HG03025 (cell line): ENCODE results near the gene ERMP1.
A peak's percentile ranks its signal among the peaks of the same experiment; 100 is the strongest.

Source experiments
- ATAC-seq: cut with Tn5 transposase; IDR thresholded peaks from one replicate; pipeline ENCODE4 v1.9.1; 2021; ENCODE audit warnings: mild to moderate bottlenecking, moderate library complexity; ENCODE audit not compliant: unreplicated experiment, low FRiP score

The ERMP1 gene

DNA sequence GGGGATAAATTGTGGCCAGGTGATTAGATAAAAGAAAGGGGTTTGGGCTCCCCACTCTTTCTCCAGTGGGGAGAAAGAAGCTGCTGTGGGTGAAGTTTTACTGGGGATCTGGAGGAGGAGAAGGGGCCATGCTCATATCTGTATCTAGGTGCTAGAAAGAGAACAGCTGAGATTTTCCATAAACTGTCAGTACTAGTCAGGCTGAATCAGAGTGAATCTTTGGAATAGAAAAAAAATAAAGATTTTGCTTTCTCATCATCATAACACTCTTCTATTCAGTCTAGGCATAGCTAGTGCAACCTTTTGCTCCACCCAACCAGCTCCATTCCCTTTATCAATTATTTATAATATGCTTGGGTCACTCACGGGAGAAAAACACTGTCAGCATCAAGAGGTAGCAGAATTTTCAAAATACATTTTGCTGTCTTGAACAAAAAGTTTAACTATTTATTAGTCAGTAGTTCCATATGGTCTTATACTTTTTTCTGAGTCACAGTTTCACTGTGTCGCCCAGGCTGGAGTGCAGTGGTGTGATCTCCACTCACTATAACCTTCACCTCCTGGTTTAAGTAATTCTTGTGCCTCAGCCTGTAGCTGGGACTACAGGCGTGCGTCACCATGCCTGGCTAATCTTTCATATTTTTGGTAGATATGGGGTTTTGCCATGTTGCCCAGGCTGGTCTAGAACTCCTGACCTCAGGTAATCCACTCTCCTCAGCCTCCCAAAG lies 21.3 kb upstream of the ERMP1 start:
- ATAC-seq: no peak

DNA sequence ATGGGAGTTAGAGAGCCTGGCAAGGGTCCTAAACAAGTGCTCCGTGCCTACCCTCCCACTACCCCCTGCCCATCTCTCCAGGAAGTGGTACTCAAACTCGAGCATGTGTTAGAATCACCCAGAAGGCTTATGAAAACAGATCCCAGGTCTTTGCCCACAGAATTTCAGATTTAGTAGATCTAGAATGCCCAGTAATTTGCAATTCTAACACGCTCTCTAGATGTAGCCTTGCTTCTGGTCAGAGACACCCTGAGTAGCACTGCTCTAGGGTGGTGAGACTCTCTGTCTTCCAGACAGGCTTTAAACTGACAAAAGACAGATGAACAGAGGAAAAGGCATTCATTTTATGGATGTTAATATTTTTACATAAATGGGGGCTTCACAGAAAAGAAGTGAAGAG lies 20.7 kb upstream of the ERMP1 start:
- no peak for ATAC-seq

DNA sequence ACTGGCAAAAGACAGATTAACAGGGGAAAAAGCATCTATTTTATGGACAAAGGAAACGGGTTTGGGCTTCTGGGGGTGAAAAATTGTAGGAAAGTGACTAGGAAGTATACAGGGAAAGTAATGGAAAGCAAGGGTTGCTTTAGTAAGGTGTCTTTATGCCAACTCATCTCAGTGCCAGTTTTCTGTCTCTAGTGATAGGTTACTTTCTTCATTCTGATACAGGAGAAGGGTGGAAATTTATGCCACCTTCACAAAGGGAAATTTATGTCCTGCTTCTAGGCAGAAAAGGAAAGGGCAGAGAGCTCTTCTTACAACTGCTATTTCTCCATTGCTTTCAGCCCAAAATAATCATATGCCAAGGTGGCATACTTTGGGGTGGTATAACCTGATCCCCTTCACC lies 20.1 kb upstream of the ERMP1 start:
- ATAC-seq: no peak

DNA sequence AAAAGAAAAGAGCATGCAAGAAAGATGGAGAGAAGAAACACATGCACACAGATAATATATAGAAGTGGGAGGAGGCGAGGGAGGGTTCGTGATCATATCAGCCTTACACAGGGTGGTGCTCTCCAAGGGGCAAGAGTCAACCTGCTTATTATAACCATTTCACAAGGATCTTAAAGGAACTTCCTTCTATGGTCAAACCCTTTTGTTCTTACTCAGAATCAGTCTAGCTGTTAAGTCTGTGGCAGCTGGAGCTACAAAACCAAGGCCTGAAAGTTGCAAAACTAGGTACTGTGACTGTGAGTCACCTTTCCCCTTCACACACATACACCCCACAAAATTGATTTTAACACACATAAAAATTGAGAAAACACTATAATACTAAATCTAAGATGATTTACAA lies 18.5 kb upstream of the ERMP1 start:
- ATAC-seq: peak; percentile 75

DNA sequence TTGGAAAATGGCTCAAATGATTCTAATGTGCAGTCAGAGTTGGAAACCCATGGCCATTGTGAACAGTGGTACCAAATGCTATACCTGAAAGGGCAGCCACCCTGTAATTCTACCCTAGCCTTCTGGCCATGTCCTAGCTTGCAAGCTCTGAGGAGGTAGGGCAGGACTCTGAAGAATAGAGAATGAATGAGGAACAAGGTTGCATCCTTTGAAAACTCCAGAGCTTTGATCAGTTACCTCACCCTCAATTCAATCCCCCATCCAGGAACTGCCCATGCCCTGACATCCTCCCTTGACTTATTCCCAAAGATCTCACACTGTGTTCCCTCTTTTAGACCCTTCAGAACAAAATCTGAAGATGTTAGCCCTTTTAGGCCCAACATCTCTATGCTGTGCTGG lies 17.8 kb upstream of the ERMP1 start:
- no peak for ATAC-seq

DNA sequence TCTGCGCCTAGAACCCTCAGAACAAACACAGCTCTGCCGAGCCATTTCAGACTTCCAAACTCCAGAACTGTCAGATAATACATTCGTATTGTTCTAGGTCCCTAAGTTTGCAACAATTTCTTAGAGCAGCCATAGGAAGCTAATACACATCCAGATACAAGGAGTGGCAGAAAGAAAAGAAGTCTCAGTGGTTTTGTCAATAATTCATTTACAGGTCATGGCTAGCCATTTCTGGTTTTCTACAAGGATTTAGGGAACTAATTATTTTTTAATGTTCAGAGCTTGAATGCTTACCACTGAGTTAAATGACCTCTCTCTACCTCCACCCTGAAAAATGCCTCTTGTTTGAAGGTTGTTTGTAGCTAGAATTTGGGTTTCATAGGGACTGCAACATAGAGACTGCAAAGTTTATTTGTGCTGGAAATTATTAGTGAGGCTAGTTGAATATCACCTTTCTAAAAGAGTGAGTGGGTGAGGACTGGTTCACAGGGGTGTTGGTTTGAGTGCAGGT lies 15.5 kb upstream of the ERMP1 start:
- ATAC-seq: no peak

DNA sequence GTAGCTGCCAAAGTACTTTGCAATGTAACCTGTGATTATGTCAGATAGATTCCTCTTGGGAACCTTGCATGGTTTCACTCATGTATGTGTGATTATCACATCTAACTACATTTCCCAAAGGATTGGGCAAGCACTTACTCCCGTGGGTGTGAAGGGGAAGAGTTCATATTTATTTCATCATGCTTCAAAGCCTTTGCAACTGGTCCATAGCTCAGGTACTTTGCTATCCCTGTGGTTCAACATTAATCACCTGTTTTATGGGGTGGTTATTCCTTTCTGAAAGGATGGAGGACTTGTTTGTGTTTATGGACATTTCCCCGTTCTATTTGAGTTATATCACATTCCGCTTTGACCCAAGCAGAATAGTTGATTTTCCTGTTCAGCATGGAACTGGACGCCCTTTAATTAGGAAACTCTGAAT lies 13.6 kb upstream of the ERMP1 start:
- ATAC-seq: no peak

DNA sequence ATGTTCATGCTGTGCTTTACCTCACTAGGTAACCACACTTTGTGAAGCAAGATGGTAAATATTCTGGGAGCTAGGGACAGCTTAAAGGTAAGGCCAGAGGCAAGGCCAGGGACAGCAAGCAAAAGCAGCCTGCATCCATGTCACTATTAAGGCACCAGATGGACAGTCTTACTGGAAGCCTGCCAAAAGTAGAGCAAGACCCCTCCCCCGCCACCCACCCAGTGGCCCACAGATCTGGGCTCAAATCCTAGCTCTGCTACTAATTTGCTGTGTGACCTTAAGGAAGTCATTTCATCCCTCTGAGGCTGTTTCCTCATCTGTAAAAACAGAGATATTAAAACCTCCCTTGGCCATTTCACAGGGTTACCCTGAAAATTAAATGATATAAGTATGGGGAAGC lies 13.2 kb upstream of the ERMP1 start:
- ATAC-seq: no peak

DNA sequence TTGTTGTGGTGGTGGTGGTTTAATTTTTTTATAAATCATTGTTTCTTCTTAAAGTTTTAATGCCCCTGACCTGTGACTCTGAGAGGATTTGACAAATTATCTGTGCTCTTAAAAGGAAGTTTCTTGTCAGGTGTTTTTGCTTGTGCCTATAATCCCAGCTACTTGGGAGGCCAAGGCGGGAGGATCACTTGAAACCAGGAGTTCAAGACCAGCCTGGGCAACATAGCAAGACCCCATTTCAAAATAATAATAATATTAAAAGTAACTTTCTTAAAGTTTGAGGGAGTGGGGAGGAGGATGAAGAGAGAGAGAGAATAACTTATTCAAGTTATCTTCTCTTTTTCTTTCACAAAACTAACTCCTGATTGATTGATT lies 12.2 kb upstream of the ERMP1 start:
- ATAC-seq: no peak

DNA sequence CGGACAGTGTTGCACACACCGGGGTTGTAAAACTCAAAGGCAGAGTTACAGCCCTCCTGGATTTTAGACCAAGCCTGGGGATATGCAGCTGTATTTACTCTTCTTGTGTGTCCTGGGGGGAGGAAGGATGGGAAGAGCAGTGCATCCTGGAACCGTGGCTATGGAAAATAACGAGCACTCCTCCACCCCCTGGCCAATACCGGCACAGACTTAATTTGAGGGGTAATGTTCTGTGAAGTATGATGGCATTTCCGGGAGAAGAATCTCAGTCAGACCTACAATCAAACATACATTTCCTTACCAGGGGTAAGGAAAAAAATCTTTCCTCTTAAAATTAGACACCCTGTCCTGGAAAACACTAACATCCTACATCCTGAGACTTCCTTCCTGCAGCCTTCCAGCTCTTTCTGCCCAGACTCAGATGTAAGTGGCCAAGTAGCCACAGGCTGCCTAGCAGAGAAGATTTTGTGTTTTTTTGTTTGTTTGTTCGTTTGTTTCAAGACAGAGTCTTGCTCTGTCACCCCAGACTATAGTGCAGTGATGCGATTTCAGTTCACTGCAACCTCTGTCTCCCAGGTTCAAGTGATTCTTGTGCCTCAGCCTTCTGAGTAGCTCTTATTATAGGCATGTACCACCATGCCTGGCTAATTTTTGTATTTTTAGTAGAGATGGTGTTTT lies 11.0 kb upstream of the ERMP1 start:
- ATAC-seq: no peak

DNA sequence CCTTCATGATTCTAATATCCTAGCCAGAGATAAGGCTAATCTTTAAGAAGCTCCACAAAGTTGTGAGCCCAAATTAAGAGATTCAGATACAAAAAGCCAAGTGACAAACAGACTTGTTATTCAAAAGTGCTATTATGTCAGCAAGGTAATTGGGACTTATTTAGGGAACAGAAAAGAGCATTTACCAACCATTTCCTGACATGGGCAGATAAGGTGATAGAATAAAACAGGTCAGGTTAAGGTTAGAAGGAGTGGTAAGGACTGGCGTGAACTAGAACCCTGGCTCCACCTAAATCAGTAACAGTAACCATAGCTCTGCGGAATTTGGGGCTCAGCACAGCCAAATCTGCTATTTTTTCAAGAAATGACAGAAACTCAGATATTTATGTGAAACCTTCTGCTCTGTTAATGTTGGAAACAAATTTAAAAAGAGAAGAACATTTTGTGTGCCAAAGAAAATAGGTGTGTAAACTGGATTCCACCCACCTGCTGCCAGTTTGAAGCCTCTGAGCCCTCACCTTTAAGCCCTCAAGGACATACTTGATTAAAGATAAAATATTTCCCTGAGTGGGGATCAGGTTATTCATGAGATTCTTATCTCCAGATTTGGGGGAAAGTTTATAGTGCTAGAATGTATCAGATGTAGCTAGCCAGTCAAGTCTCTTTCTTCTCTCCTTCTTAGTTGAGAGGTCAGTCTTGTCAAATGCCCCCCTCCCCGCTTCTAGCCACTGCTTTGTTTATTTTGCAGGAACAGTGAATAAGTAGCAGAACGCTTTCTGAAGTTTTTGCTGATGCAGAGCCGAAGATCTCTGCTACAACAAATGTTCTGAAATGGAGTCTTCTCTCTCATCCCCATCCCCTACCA lies 10.2 kb upstream of the ERMP1 start:
- no peak for ATAC-seq

DNA sequence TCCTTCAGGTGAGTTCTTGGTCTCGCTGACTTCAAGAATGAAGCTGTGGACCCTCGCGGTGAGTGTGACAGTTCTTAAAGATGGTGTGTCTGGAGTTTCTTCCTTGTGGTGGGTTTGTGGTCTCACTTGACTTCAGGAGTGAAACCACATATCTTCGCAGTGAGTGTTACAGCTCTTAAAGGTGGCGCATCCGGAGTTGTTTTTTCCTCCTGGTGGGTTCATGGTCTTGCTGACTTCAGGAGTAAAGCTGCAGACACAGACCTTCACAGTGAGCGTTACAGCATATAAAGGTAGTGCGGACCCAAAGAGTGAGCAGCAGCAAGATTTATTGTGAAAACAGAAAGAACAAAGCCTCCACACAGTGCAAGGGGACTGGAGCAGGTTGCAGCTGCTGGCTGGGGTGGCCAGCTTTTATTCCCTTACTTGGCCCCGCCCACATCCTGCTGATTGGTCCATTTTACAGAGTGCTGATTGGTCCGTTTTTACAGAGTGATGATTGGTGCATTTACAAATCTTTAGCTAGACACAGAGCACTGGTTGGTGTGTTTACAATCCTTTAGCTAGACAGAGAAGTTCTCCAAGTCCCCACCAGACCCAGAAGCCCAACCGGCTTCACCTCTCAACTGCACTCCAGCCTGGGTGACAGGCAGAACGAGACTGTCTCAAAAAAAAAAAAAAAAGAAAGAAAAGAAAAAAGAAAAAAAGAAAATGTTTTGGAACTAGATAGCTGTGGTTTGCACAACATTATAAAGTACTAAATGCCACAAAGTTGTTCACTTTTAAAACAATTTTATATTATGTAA lies 9.1 kb upstream of the ERMP1 start:
- no peak for ATAC-seq

DNA sequence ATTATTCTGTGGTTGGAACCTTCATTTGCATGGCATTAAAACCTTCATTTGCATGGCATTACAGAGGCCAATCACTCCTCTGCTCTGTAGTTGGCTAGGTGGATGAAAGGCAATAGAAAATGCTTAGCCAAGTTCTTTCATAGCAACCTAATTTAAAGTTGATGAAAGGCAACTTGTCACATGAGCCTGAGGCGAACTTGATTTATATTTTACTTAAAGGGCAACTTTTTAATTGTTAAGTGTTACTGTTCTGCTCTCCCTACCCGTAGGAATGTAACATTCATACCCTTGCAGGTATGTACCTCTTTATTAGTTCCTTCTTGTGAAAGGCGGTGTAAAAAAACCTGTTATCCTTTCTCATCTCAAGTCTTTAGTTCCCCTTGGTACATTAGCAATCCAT lies 7.9 kb upstream of the ERMP1 start:
- ATAC-seq: no peak

DNA sequence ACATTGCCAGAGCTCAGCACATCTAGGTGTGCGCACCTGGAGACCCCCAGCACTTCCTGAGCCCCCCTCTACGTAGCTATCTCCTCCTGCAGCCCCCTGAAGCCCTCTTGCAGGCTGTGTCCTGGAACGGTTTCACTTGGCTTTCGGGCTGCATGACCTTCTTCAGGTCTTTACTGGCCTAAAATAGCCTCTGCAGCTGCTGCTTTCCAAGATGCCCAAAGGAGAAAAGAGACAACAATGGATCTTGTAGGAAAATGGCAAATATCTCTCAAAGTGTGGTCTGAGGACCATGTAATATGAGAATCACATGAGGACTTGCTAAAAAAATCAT lies 6.6 kb upstream of the ERMP1 start:
- ATAC-seq: no peak

DNA sequence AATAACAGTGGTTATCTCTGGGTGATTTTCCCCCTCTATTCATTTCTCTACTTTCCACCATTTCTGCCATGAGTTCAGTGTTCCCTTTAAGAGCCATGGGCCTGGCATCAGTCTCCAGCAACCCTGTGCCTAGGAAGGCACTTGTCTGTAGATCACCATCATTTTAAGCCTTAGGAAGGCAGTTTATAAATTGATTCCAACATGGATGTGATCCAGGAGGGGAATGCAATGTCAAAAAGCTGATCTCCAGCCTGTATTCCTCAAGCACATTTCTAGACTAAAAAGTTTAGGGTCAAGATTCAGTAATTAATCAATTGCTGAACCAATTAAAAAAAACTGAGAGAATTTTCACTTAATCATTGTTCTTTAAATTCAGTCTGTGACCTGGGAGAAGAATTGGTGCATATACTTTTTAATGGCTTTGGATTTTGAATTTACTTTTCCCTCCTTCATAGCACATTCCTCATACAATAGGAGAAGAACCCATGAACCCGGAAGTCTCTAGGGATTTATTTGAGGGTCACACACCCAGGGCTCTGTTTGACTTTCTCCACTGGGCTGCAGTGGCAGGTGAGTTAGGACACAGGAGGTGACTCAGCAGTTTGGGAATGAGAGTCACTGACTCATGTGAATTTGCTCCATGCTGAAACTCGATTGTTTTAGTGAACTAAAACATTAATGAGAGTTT lies 6.1 kb upstream of the ERMP1 start:
- no peak for ATAC-seq

DNA sequence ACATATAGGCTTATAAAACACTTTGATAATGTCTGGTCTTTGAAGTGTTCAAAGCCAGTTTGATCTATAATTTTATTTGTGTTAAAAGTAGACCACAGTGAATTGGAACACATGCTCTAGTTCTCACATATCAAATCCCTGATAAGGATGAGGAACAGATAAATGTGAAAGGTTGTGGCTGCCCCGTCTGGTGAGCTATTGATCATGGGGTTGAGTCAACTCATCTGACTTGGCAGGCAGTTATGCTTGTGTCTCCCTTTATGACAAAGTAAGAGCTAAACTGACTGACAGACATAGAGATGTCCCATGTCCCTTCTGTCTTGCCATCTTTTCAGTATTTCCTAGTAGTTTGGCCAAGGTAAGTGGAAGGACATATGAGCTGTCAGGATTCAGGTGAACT lies 2.9 kb upstream of the ERMP1 start:
- no peak for ATAC-seq

DNA sequence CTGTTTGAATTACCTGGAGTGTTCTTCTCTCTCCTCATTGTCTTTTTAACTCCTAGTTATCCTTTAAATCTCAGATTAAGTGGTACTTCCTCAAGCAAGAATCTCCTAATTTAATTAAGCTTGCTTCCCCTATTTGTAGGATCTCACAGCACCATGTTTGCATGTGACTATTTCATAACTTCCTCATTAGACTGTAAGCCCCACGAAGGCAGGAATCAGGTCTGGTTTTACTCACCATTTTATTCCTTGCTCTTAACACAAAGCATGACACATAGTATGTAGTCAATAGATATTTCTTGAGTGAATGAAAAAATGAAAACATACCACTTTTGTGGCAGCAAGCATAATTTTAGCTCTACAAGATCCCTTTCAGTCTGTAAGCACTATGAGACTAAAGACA lies 1.3 kb upstream of the ERMP1 start:
- ATAC-seq: no peak

DNA sequence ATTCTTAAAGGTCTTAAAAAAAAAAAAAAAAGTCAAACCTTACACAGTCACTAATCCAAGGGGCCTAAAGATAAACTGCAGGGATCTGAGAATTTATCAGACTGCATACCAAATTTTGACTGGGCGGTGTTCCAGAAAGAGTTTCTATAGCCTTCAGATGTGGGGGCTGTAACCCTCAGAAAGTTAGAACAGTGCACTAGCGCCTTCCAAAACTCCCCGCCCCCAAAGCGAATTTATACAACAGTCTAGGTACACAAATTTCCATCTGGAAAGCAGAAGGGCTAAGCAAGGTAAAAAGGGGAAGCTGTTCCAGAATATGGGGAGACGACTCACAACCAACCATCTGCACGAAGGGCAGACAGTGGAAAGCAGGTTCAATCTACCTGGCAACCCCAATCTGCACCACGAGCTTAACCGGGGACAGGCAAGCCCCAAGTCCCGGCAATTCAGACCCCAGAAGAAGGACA lies 813 bp downstream of the ERMP1 start:
- ATAC-seq: peak; percentile 27

DNA sequence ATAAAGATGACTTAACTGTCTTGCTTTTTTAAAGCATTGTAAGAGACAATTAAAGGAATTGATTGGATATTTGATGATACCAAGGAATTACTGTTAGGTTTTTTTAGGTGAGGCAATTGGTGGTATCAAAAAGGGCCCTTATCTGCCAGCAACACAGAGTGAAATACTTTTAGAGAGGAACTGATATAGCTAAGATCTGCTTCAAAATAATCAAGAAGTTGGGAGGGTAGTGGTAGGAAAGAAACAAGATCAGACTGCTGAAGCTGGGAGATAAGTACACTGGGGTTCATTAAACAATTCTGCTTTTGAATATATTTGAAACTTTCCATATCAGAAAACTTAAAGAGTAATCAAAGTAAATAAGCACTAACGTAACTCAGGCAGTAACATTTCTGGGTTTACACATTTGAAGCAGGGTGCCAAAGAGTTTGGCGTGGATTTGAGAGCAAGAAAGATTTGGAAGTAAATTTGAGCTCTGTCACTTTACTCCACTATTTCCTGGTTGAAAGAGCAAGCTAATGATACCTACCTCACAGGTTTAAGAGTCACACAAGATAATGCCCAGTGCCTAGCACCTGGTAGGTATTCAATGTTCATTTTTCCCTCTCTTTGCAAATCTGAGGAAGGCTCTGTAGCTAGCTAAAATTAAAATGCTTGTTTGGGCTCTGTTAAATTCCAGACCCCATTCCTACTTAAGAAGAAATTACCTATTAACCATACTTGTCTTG lies 6.9 kb downstream of the ERMP1 start:
- no peak for ATAC-seq
